Measurements from ENCODE around the gene ZNF181.

Gene ZNF181

DNA sequence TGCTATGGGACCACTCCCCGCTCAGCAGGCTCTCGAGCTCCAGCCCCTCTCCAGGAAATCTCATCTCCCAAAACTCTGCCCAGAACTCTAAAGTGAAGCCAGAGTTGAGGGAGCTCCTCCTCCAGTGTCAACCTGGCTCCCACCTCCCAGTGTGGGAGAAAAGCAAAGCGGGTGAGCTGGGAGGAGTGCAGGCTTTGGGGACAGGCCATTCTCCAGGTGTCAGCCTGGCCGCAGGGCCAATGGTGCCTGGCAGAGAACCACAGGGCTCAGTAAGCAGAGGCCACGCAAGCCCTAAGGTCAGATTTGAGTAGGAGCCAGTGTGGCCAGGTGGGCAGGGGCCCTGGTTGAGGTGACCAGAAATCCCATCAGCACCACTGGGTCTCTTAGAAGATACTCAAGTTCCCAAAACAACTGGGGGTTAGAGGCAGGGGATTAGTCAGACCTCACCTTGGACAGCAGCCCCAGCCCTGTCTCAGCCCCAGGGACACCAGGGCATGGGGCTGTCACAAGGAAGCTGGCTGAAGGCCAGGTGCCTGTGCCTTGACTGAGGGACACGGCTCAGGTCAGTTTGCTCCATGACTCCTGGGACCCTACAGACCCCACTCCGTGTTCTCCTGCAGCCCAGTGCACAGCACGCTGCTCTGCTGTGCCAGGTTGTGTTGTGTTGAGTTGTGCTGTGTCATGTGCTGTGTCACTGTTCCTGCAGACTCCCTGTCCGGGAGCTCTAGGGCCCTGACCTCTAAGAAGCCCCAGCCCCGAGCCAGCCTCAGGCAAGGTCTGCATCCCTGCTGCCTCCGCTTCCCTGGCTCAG is 2.8 kb upstream of the ZNF181 start:
- TF ChIP-seq, protein P1, sequence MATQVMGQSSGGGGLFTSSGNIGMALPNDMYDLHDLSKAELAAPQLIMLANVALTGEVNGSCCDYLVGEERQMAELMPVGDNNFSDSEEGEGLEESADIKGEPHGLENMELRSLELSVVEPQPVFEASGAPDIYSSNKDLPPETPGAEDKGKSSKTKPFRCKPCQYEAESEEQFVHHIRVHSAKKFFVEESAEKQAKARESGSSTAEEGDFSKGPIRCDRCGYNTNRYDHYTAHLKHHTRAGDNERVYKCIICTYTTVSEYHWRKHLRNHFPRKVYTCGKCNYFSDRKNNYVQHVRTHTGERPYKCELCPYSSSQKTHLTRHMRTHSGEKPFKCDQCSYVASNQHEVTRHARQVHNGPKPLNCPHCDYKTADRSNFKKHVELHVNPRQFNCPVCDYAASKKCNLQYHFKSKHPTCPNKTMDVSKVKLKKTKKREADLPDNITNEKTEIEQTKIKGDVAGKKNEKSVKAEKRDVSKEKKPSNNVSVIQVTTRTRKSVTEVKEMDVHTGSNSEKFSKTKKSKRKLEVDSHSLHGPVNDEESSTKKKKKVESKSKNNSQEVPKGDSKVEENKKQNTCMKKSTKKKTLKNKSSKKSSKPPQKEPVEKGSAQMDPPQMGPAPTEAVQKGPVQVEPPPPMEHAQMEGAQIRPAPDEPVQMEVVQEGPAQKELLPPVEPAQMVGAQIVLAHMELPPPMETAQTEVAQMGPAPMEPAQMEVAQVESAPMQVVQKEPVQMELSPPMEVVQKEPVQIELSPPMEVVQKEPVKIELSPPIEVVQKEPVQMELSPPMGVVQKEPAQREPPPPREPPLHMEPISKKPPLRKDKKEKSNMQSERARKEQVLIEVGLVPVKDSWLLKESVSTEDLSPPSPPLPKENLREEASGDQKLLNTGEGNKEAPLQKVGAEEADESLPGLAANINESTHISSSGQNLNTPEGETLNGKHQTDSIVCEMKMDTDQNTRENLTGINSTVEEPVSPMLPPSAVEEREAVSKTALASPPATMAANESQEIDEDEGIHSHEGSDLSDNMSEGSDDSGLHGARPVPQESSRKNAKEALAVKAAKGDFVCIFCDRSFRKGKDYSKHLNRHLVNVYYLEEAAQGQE (IDR thresholded peaks at IDR 0.05; ENCODE audit: insufficient read depth in 1 of 2, low read depth in 2 of 2, low read length in 2 of 2): no peak
- TF ChIP-seq POLR2AphosphoS5 (IDR thresholded peaks at IDR 0.05; ENCODE audit: low read depth, low read length) (no peak), SIN3A (IDR thresholded peaks at IDR 0.05; ENCODE audit: borderline replicate concordance, insufficient read depth, low read length) (no peak), FOXP2 (optimal IDR thresholded peaks at IDR 0.05; ENCODE audit: borderline replicate concordance, extremely low read depth, extremely low read length, insufficient read depth) (no peak), TAF1 (IDR thresholded peaks at IDR 0.05; ENCODE audit: borderline replicate concordance, insufficient read depth, low read length) (no peak)

DNA sequence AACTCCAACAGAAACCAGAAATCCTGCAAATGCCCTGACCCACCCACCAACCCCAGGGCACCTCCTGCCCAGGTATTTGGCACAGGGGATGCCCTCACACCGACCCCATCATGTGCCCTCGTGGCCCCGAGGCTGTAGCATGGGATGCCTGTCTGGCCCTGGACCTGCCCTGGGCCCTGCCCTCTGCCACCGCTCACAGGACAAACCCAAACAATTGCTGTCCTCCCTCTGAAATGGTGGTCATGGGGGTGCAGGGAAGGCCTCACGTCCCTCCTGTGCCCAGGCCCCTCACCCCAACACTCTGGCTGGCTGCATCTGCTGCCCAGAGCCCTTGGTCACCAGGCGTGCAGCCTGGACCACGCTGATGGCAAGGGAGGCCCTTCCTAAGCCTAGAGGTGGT is 2.1 kb upstream of the ZNF181 start:
- TF ChIP-seq TAF1 (IDR thresholded peaks at IDR 0.05; ENCODE audit: borderline replicate concordance, insufficient read depth, low read length) (no peak), FOXP2 (optimal IDR thresholded peaks at IDR 0.05; ENCODE audit: borderline replicate concordance, extremely low read depth, extremely low read length, insufficient read depth) (no peak), SIN3A (IDR thresholded peaks at IDR 0.05; ENCODE audit: borderline replicate concordance, insufficient read depth, low read length) (no peak)
- TF ChIP-seq, protein P1 (IDR thresholded peaks at IDR 0.05; ENCODE audit: insufficient read depth in 1 of 2, low read depth in 2 of 2, low read length in 2 of 2): no peak

DNA sequence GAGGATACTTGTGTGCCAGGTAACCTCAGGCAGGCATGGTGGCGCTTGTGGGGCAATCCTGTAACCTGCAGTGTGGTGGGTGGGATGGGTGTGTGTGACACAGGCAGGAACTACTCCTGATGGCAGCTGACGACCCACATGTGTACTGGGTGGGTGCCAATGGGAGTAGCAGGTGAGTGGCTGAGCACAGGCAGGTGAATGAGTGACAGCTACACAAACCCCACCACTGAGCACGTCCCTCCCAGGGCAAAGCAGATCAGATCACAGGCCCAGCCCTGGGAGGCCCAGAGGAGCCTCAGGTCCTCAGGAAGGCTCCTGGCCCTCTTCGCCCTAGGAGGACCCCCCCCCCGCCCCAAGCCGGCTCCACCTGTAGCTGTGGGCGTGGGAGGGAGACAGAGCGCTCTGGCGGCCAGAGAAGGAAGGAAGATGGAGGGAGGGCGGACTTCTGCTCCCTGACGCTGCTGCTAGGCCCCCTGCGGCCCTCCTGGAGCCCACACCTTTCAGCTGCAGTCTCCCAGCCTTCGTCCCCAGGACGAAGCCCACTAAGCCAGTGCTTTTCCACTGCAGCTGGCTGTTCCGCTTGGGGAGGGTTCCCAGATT is 1.3 kb upstream of the ZNF181 start:
- TF ChIP-seq SIN3A (IDR thresholded peaks at IDR 0.05; ENCODE audit: borderline replicate concordance, insufficient read depth, low read length) (no peak), FOXP2 (optimal IDR thresholded peaks at IDR 0.05; ENCODE audit: borderline replicate concordance, extremely low read depth, extremely low read length, insufficient read depth) (no peak), TAF1 (IDR thresholded peaks at IDR 0.05; ENCODE audit: borderline replicate concordance, insufficient read depth, low read length) (no peak), POLR2AphosphoS5 (IDR thresholded peaks at IDR 0.05; ENCODE audit: low read depth, low read length) (no peak)

DNA sequence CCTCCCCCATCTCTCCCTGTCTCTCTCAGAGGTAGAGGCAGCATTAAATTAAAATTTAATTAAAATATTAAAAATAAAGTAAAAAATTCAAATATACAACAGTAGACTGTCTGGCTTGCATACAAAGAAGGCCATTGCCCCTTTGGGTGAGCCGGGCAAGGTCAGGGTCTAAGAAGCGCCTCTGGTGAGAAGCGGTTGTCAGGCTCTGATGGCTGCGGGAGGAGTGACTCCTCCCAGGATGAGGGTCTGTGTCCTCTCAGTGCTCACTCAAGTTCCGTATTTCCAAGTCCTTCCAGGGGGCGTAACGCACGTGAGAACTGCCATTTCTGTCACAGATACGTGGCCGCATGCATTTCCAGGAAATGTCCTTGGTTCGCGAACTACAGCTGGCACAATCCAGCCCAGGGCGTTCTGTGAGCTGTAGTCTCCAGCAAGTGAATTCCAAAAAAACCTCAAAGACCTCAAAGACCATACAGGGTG is 737 bp upstream of the ZNF181 start:
- TF ChIP-seq TAF1 (IDR thresholded peaks at IDR 0.05; ENCODE audit: borderline replicate concordance, insufficient read depth, low read length) (no peak), POLR2AphosphoS5 (IDR thresholded peaks at IDR 0.05; ENCODE audit: low read depth, low read length) (no peak), SIN3A (IDR thresholded peaks at IDR 0.05; ENCODE audit: borderline replicate concordance, insufficient read depth, low read length) (no peak), FOXP2 (optimal IDR thresholded peaks at IDR 0.05; ENCODE audit: borderline replicate concordance, extremely low read depth, extremely low read length, insufficient read depth) (no peak)
- TF ChIP-seq, protein P1 (IDR thresholded peaks at IDR 0.05; ENCODE audit: insufficient read depth in 1 of 2, low read depth in 2 of 2, low read length in 2 of 2): no peak

DNA sequence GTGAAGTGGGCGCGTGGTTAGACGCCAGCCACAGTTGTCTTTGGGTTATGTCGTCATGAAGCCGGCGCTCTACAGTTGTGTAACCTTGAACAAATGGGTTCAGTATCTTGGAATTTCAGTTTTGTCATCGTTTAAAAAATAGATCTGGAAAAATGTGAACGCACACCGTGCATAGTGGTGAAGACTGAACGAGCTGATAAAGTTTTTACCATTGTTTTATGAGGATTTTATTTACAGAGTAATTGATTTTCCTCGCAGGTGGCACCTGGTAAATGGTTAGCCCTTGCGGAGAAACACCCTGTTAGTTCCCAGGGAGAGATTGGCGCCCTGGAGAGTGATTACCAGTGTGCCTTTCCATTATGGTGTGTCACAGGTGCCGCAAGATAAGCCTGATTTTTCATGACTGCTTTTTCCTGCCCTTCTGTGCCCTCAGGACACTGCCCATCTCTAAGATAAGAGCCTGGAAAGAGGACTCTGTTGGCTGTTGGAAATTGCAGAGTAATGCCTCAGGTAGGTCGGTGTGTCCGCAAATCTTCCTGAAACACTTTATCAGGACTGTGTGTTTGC is 577 bp downstream of the ZNF181 start:
- TF ChIP-seq FOXP2 (optimal IDR thresholded peaks at IDR 0.05; ENCODE audit: borderline replicate concordance, extremely low read depth, extremely low read length, insufficient read depth) (no peak), POLR2AphosphoS5 (IDR thresholded peaks at IDR 0.05; ENCODE audit: low read depth, low read length) (no peak), SIN3A (IDR thresholded peaks at IDR 0.05; ENCODE audit: borderline replicate concordance, insufficient read depth, low read length) (no peak), TAF1 (IDR thresholded peaks at IDR 0.05; ENCODE audit: borderline replicate concordance, insufficient read depth, low read length) (no peak)
- TF ChIP-seq, protein P1 (IDR thresholded peaks at IDR 0.05; ENCODE audit: insufficient read depth in 1 of 2, low read depth in 2 of 2, low read length in 2 of 2): no peak

Data from PFSK-1 (cell line).